Fibroblast of lung (primary cell): ENCODE results near the gene TLCD2.
"Not testable (repeated sequence)": the region's sequence is repeated elsewhere in the genome, so short reads cannot be mapped to it uniquely, and the experiment has no call there.

Experiments
- EZH2 ChIP-seq: IDR thresholded peaks from 2 replicates; pipeline ENCODE4 v1.5.1; 2012; ENCODE audit warnings: low read length, control low read depth, mild to moderate bottlenecking; ENCODE audit errors: missing control alignments
- TF ChIP-seq, protein P1 (sequence below), 2 donors: IDR thresholded peaks in 1 of 2; conservative IDR thresholded peaks in 1 of 2; 1 replicate in 1 of 2; 2 replicates in 1 of 2; pipeline ENCODE4 v1.5.1; 2011 to 2012; ENCODE audit warnings: low read length in 2 of 2, control low read depth in 1 of 2, inconsistent platforms in 1 of 2, low read depth in 1 of 2, mild to moderate bottlenecking in 1 of 2

DNA sequence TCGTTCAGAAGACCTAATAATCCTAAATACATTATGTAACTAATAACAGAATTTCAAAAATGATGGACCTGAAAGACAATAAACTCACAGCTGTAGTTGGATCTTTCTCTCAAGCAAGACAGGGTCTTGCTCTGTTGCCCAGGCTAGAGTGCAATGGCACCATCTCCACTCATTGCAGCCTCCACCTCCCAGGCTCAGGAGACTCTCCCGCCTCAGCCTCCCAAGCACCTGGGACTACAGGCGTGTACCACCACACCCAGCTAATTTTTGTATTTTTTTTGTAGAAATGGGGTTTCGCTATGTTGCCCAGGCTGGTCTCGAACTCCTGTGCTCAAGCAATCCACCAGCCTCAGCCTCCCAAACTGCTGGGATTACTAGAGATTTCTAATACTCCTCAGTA lies 46.2 kb downstream of the TLCD2 start:
- TF ChIP-seq, protein P1, sequence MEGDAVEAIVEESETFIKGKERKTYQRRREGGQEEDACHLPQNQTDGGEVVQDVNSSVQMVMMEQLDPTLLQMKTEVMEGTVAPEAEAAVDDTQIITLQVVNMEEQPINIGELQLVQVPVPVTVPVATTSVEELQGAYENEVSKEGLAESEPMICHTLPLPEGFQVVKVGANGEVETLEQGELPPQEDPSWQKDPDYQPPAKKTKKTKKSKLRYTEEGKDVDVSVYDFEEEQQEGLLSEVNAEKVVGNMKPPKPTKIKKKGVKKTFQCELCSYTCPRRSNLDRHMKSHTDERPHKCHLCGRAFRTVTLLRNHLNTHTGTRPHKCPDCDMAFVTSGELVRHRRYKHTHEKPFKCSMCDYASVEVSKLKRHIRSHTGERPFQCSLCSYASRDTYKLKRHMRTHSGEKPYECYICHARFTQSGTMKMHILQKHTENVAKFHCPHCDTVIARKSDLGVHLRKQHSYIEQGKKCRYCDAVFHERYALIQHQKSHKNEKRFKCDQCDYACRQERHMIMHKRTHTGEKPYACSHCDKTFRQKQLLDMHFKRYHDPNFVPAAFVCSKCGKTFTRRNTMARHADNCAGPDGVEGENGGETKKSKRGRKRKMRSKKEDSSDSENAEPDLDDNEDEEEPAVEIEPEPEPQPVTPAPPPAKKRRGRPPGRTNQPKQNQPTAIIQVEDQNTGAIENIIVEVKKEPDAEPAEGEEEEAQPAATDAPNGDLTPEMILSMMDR (conservative IDR thresholded peaks at IDR 0.05 in 1 of 2, IDR thresholded peaks at IDR 0.05 in 1 of 2; ENCODE audit: low read depth in 1 of 2, low read length in 2 of 2) = not testable (repeated sequence)
- TF ChIP-seq EZH2 = not testable (repeated sequence)
